ENCODE data around the gene EIF5. TPM values are rescaled to one million over a fixed set of nuclear protein-coding genes. Genes with fewer than 3 reads are reported as not detected.

The EIF5 gene
- total RNA-seq, 1 donor = 197 TPM

DNA sequence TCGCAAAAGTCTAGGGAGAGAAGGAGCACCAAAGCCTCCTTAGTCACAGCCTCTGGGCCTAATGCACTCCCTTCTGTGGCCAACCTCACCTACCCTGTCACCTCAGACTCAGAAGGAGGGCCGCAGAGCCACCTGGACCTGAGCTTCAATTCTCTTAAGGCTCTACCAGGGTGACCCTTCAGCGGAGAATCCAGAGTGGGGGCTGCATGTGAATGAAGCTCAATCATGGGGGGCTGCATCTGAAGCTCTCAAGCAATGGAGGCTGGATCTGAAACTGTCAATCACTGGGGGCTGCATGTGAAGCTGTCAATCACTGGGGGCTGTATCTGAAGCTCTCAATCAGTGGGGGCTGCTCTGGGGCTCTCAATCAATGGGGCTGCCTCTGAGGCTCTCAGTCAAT is 43.1 kb upstream of the EIF5 start:
- Histone ChIP-seq H3K27ac (ENCODE audit: low read depth, low read length) (no peak overlapping the region), H2AFZ (ENCODE audit: low read length) (no peak overlapping the region), H3K27me3 (ENCODE audit: insufficient read depth, low read length) (peaks cover 25% of the 10 kb centered on the region), H3K36me3 (ENCODE audit: insufficient read depth, low read length) (no peaks in the 10 kb centered on the region), H4K20me1 (ENCODE audit: insufficient read depth, low read length) (no peaks in the 10 kb centered on the region), H3K4me1 (ENCODE audit: insufficient read depth, low read length) (peaks cover 1% of the 10 kb centered on the region), H3K79me2 (ENCODE audit: insufficient read depth, low read length) (no peaks in the 10 kb centered on the region), H3K9me3 (ENCODE audit: low read depth, low read length) (no peaks in the 10 kb centered on the region), H3K4me2 (ENCODE audit: insufficient read depth, low read length) (no peak overlapping the region), H3K4me3 (ENCODE audit: insufficient read depth, low read length) (no peak overlapping the region)
- DNase-seq (ENCODE audit: insufficient read length, low spot score, missing footprints) = no peak
- TF ChIP-seq, protein P1, sequence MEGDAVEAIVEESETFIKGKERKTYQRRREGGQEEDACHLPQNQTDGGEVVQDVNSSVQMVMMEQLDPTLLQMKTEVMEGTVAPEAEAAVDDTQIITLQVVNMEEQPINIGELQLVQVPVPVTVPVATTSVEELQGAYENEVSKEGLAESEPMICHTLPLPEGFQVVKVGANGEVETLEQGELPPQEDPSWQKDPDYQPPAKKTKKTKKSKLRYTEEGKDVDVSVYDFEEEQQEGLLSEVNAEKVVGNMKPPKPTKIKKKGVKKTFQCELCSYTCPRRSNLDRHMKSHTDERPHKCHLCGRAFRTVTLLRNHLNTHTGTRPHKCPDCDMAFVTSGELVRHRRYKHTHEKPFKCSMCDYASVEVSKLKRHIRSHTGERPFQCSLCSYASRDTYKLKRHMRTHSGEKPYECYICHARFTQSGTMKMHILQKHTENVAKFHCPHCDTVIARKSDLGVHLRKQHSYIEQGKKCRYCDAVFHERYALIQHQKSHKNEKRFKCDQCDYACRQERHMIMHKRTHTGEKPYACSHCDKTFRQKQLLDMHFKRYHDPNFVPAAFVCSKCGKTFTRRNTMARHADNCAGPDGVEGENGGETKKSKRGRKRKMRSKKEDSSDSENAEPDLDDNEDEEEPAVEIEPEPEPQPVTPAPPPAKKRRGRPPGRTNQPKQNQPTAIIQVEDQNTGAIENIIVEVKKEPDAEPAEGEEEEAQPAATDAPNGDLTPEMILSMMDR (IDR thresholded peaks at IDR 0.05; ENCODE audit: extremely low read depth, low read depth, low read length) = no peak

DNA sequence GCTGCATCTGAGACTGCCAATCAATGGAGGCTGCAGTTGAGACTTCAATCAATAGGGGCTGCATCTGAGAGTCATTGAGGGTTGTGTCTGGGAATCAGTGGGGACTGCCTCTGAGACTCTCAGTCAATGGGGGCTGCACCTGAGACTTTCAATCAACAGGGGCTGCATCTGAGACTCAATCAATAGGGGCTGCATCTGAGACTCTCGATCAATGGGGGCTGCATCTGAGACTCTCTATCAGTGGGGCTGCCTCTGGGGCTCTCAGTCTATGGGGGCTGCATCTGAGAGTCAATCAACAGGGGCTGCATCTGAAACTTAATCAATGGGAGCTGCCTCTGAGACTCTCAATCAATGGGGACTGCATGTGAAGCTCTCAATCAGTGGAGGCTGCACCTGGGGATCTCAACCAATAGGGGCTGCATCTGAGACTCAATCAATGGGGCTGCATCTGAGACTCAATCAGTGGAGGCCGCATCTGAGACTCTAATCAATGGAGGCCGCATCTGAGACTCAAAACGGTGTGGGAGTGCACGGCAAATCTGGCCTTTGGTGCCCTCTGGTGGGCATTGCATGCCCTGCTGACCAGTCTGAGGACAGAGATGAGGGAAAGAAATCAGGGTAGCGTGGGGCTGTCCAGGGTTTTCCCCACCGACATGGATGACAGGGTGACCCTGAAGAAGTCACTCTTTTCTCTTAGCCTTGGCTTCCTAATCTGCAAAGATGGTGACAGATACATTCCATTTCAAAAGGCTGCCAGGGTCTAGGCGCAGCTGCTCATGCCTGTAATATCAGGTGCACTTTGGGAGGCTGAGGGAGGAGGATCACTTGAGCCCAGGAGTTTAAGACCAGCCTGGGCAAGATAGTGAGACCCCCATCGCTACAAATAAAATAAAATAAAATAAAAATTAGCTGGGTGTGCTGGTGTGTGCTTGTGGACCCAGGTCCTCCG is 41.3 kb upstream of the EIF5 start:
- H3K36me3 ChIP-seq (ENCODE audit: insufficient read depth, low read length) = no peaks in the 10 kb centered on the region
- TF ChIP-seq, protein P1 (IDR thresholded peaks at IDR 0.05; ENCODE audit: extremely low read depth, low read depth, low read length) = peak; percentile 95
- H3K79me2 ChIP-seq (ENCODE audit: insufficient read depth, low read length) = no peaks in the 10 kb centered on the region
- H3K9me3 ChIP-seq (ENCODE audit: low read depth, low read length) = no peaks in the 10 kb centered on the region
- H2AFZ ChIP-seq (ENCODE audit: low read length) = no peak overlapping the region
- peak; percentile 96 for DNase-seq (ENCODE audit: insufficient read length, low spot score, missing footprints)
- H3K4me3 ChIP-seq (ENCODE audit: insufficient read depth, low read length) = no peak overlapping the region
- no peaks in the 10 kb centered on the region for H4K20me1 ChIP-seq (ENCODE audit: insufficient read depth, low read length)
- H3K4me2 ChIP-seq (ENCODE audit: insufficient read depth, low read length) = no peak overlapping the region
- H3K4me1 ChIP-seq (ENCODE audit: insufficient read depth, low read length) = peaks cover 3% of the 10 kb centered on the region
- no peak overlapping the region for H3K27ac ChIP-seq (ENCODE audit: low read depth, low read length)
- H3K27me3 ChIP-seq (ENCODE audit: insufficient read depth, low read length) = peaks cover 9% of the 10 kb centered on the region

DNA sequence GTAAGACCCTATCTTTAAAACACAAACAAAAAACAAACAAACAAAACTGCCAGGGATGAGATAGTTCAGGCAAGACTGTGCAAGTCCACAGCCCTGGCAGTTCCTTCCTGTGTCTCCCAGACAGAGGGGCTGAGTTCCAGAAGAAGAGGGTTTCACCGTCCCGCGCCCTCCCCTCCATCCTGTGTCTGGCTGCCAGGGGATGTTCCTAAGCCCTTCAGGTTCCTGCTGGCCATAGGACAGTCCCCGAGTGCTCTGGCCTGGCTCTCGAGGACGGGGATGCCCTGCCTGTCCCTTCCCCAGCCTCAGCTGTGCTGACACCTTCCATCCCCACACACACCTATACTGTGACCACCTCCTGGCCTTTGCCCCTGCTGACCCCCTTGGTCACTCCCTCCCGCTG is 40.6 kb upstream of the EIF5 start:
- Histone ChIP-seq H2AFZ (ENCODE audit: low read length) (no peak overlapping the region), H3K79me2 (ENCODE audit: insufficient read depth, low read length) (no peaks in the 10 kb centered on the region), H3K4me1 (ENCODE audit: insufficient read depth, low read length) (peaks cover 3% of the 10 kb centered on the region), H3K27ac (ENCODE audit: low read depth, low read length) (no peak overlapping the region), H4K20me1 (ENCODE audit: insufficient read depth, low read length) (no peaks in the 10 kb centered on the region), H3K4me3 (ENCODE audit: insufficient read depth, low read length) (no peak overlapping the region), H3K4me2 (ENCODE audit: insufficient read depth, low read length) (no peak overlapping the region), H3K9me3 (ENCODE audit: low read depth, low read length) (no peaks in the 10 kb centered on the region), H3K36me3 (ENCODE audit: insufficient read depth, low read length) (no peaks in the 10 kb centered on the region), H3K27me3 (ENCODE audit: insufficient read depth, low read length) (peaks cover 9% of the 10 kb centered on the region)
- TF ChIP-seq, protein P1 (IDR thresholded peaks at IDR 0.05; ENCODE audit: extremely low read depth, low read depth, low read length) = no peak
- DNase-seq (ENCODE audit: insufficient read length, low spot score, missing footprints) = no peak

DNA sequence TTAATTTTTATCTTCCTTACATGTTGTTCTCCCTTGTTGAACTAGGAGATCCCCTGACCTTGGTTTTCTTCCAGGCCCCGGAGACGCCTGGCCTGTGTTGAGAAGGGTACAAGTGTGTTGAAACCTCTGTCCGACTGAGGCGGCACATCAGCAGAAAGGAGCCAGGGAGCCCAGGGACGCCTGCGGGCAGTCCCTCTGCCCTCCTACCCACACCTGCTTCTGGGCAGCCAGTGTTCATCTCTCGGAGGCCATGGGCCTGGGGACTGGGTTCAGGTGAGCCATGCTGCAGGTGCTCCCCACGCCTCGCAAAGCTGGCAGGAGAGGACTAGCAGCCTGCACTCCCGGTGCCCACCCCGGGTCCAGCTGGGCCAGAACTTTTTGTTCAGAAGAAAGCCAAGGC is 39.9 kb upstream of the EIF5 start:
- H3K27me3 ChIP-seq (ENCODE audit: insufficient read depth, low read length) = peaks cover 9% of the 10 kb centered on the region
- no peaks in the 10 kb centered on the region for H3K9me3 ChIP-seq (ENCODE audit: low read depth, low read length)
- H3K4me2 ChIP-seq (ENCODE audit: insufficient read depth, low read length) = no peak overlapping the region
- H3K27ac ChIP-seq (ENCODE audit: low read depth, low read length) = no peak overlapping the region
- peaks cover 3% of the 10 kb centered on the region for H3K4me1 ChIP-seq (ENCODE audit: insufficient read depth, low read length)
- TF ChIP-seq, protein P1 (IDR thresholded peaks at IDR 0.05; ENCODE audit: extremely low read depth, low read depth, low read length) = no peak
- H4K20me1 ChIP-seq (ENCODE audit: insufficient read depth, low read length) = no peaks in the 10 kb centered on the region
- no peak overlapping the region for H3K4me3 ChIP-seq (ENCODE audit: insufficient read depth, low read length)
- no peak for DNase-seq (ENCODE audit: insufficient read length, low spot score, missing footprints)
- H3K36me3 ChIP-seq (ENCODE audit: insufficient read depth, low read length) = no peaks in the 10 kb centered on the region
- H2AFZ ChIP-seq (ENCODE audit: low read length) = no peak overlapping the region
- no peaks in the 10 kb centered on the region for H3K79me2 ChIP-seq (ENCODE audit: insufficient read depth, low read length)

Data from osteoblast (primary cell).